K562 (cell line): ENCODE data around the gene PLCL2. TPM values are rescaled to one million over a fixed set of nuclear protein-coding genes. Genes with fewer than 3 reads are reported as not detected.

Experiments used
- ATAC-seq: fragments of 200-7000 bp; cut with Tn5 transposase; 3 replicates; pipeline ENCODE4 v1.9.1; 2020; ENCODE audit warnings: moderate library complexity
- BruUV-seq: library from RNA; stranded (reverse); fragments of 400-500 nt; replicated peaks from 2 replicates; lab custom pipeline; 2021; lab: Mats Ljungman, UMichigan
- CTCF ChIA-PET: fragments of 300-600 bp; formaldehyde crosslinking; extraction: SDS; loops from one replicate; lab custom pipeline; 2021; ENCODE audit warnings: low intra/inter-chr PET ratio; lab: Yijun Ruan, JAX
- POLR2A ChIA-PET: fragments of 300-600, 350-650 bp; sonication (Branson Sonifier 250); formaldehyde crosslinking; extraction: SDS; loops from one replicate; lab custom pipeline; 2021; ENCODE audit warnings: antibody characterized with exemption, inconsistent platforms; lab: Yijun Ruan, JAX
- DNase-seq, 4 experiments: peaks; one replicate each; pipeline versions ENCODE4 v3.0.0 to v3.0.0-alpha.2; 2011 to 2018; ENCODE audit warnings: low spot score in 3 of 4, mixed read lengths in 3 of 4; ENCODE audit errors: extremely low read depth in 1 of 4
- FAIRE-seq: peaks from 2 replicates; lab custom pipeline; 2011; peaks lifted over from hg19 to GRCh38; lab: Jason Lieb, UNC
- H2AFZ ChIP-seq: 2 replicates; pipeline ENCODE4 v1.6.0; 2011; ENCODE audit warnings: low read depth, low read length, control low read depth, inconsistent platforms
- H3K27ac ChIP-seq: fragments of 200-600 bp; 3 replicates; pipeline ENCODE4 v1.8.0; 2011; ENCODE audit warnings: low read depth, mild to moderate bottlenecking, control low read depth, inconsistent platforms, low read length, moderate library complexity, mixed read lengths; ENCODE audit errors: extremely low read depth
- H3K27me3 ChIP-seq, 2 experiments: fragments of 300-600 bp in 1 of 2; 2 replicates in 1 of 2; 3 replicates in 1 of 2; pipeline versions ENCODE4 v1.6.0 to v1.8.0; 2011; ENCODE audit warnings: inconsistent platforms in 2 of 2, low read length in 2 of 2, mild to moderate bottlenecking in 1 of 2, mixed read lengths in 1 of 2, moderate library complexity in 1 of 2; ENCODE audit not compliant: control insufficient read depth in 2 of 2, insufficient read depth in 2 of 2
- H3K36me3 ChIP-seq: fragments of 300-600 bp; 3 replicates; pipeline ENCODE4 v1.8.0; 2011; ENCODE audit warnings: mild to moderate bottlenecking, low read length, inconsistent platforms; ENCODE audit not compliant: control insufficient read depth, insufficient read depth
- H3K4me1 ChIP-seq, 2 experiments: fragments of 200-600 bp in 1 of 2; replicated peaks in 1 of 2; 2 replicates in 1 of 2; 3 replicates in 1 of 2; pipeline versions ENCODE4 v1.5.1 to v1.8.0; 2011; ENCODE audit warnings: inconsistent platforms in 2 of 2, low read length in 2 of 2, mild to moderate bottlenecking in 1 of 2, mixed read lengths in 1 of 2, moderate library complexity in 1 of 2; ENCODE audit not compliant: control insufficient read depth in 2 of 2, insufficient read depth in 2 of 2
- H3K4me2 ChIP-seq: 2 replicates; pipeline ENCODE4 v1.6.1; 2011; ENCODE audit warnings: low read length, control low read depth, inconsistent platforms, mixed read lengths; ENCODE audit not compliant: insufficient read depth
- H3K4me3 ChIP-seq: fragments of 200-600 bp; sonication (generic), shearing (Covaris generic); 2 replicates; pipeline ENCODE4 v1.5.1; 2016; ENCODE audit warnings: control low read depth, inconsistent platforms
- H3K79me2 ChIP-seq: fragments of 200-600 bp; 3 replicates; pipeline ENCODE4 v1.8.0; 2011; ENCODE audit warnings: low read length, inconsistent platforms; ENCODE audit not compliant: control insufficient read depth, insufficient read depth
- H3K9ac ChIP-seq, 2 experiments: 2 replicates each; pipeline versions ENCODE4 v1.6.0 to v1.6.1; 2011; ENCODE audit warnings: low read depth in 2 of 2, low read length in 2 of 2, control low read depth in 1 of 2, inconsistent platforms in 1 of 2, mild to moderate bottlenecking in 1 of 2, mixed read lengths in 1 of 2; ENCODE audit not compliant: insufficient read depth in 1 of 2
- H3K9me1 ChIP-seq: one replicate; pipeline ENCODE4 v1.6.0; 2011; ENCODE audit warnings: inconsistent platforms, mild to moderate bottlenecking, low read length, moderate library complexity; ENCODE audit not compliant: control insufficient read depth, insufficient read depth
- H3K9me3 ChIP-seq: replicated peaks from 2 replicates; pipeline ENCODE4 v1.5.1; 2011; ENCODE audit warnings: low read depth, low read length, inconsistent platforms; ENCODE audit not compliant: control insufficient read depth, insufficient read depth
- H4K20me1 ChIP-seq: replicated peaks from 2 replicates; pipeline ENCODE4 v1.6.1; 2011; ENCODE audit warnings: low read length, inconsistent platforms, mixed read lengths; ENCODE audit not compliant: control insufficient read depth, insufficient read depth
- BCL6 ChIP-seq: fragments of 250-450 bp; sonication (Bioruptor Pico); IDR thresholded peaks from 2 replicates; pipeline ENCODE4 v1.4.0; 2020
- CBX2 ChIP-seq: fragments of 200-600 bp; sonication (generic); IDR thresholded peaks from one replicate; pipeline ENCODE4 v1.6.1; 2012; ENCODE audit warnings: mild to moderate bottlenecking, low read length, inconsistent platforms; ENCODE audit not compliant: insufficient read depth, poor library complexity, severe bottlenecking
- CHAMP1 ChIP-seq: fragments of 450-650 bp; IDR thresholded peaks from 2 replicates; pipeline ENCODE4 v1.6.1; 2016; ENCODE audit warnings: mild to moderate bottlenecking
- CTCFL ChIP-seq: IDR thresholded peaks from 2 replicates; pipeline ENCODE4 v1.6.1; 2011; ENCODE audit warnings: borderline replicate concordance, low read depth, mild to moderate bottlenecking, moderate library complexity, low read length; ENCODE audit not compliant: insufficient read depth, poor library complexity, severe bottlenecking
- KDM5B ChIP-seq: fragments of 200-600 bp; sonication (generic); IDR thresholded peaks from 2 replicates; pipeline ENCODE4 v1.6.1; 2012; ENCODE audit warnings: low read depth, mild to moderate bottlenecking, moderate library complexity, low read length, control low read depth, inconsistent platforms; ENCODE audit not compliant: insufficient replicate concordance
- MYNN ChIP-seq, 2 experiments: sonication (generic); formaldehyde crosslinking in 1 of 2; IDR thresholded peaks; 2 replicates each; pipeline versions ENCODE4 v1.5.0 to v1.6.1; 2016 to 2020; ENCODE audit warnings: antibody characterized with exemption in 1 of 2, missing genetic modification reagents in 1 of 2
- THRAP3 ChIP-seq: fragments of 450-650 bp; IDR thresholded peaks from 2 replicates; pipeline ENCODE4 v1.6.1; 2016; ENCODE audit warnings: mild to moderate bottlenecking, inconsistent platforms, borderline replicate concordance
- U2AF1 ChIP-seq: fragments of 200-400 bp; formaldehyde crosslinking; optimal IDR thresholded peaks from 2 replicates; pipeline ENCODE3; 2017; ENCODE audit warnings: mild to moderate bottlenecking, low read depth, low read length, moderate library complexity
- ZNF668 ChIP-seq: fragments of 250-450 bp; sonication (Bioruptor Pico); IDR thresholded peaks from 2 replicates; pipeline ENCODE4 v1.8.0; 2022; ENCODE audit warnings: mild to moderate bottlenecking, inconsistent platforms
- ZNF717 ChIP-seq: fragments of 250-450 bp; sonication (Bioruptor Pico); IDR thresholded peaks from 2 replicates; pipeline ENCODE4 v1.5.0; 2021
- WGBS: fragments of 100-300 bp; shearing (Covaris generic); methylation state at CpG from one replicate; pipeline ENCODE4 v1.1.6; 2016; ENCODE audit warnings: low coverage, mixed read lengths; ENCODE audit not compliant: insufficient coverage; ENCODE audit errors: missing lambda C conversion rate; 5-methylcytosine and 5-hydroxymethylcytosine counted together
- in situ Hi-C: fragments of 300-500 bp; cut with MboI; formaldehyde crosslinking; loops from 4 replicates; pipeline ENCODE4 v1.15.0; 2018; ENCODE audit warnings: inconsistent platforms, mixed read lengths
- intact Hi-C: fragments of 100-400 bp; cut with micrococcal nuclease; formaldehyde crosslinking; loops from 2 replicates; pipeline ENCODE4 v1.14.2; 2022
- polyA plus RNA-seq, 8 experiments: library from polyadenylated mRNA; depleted of rRNA in 4 of 8; stranded (reverse) in 5 of 8; unstranded in 3 of 8; fragments of >200 nt; fragmentation: Nextera tagmentation in 2 of 8; fragmentation: Illumina TruSeq in 1 of 8; extraction: Ambion mirVana in 2 of 8; extraction: Trizol in 1 of 8; gene quantifications; 2 replicates each; pipeline versions ENCODE4 v1.2.1 to v1.2.3, GENCODE V29; 2011 to 2014; ENCODE audit warnings: inconsistent platforms in 1 of 8, missing spikeins in 1 of 8
- total RNA-seq, 7 experiments: library from RNA; depleted of rRNA in 6 of 7; stranded (reverse); fragments of >200 nt in 6 of 7; fragmentation: Illumina TruSeq in 2 of 7; extraction: Trizol in 2 of 7; gene quantifications; 2 replicates each; pipeline versions ENCODE4 v1.2.1 to v1.2.3, GENCODE V29; 2011 to 2021; ENCODE audit warnings: low replicate concordance in 1 of 7

The PLCL2 gene
- total and polyA plus RNA-seq, 9 of the 15 experiments (the other 6 are each of a cell fraction or from before 2014, with no cell fraction given): 0.03 to 0.18 (median 0.11) TPM; not detected in 2

GRCh38 chr3:16846373-16847080, 38.2 kb upstream of the PLCL2 start:
- POLR2A ChIA-PET: no interaction called here
- no TSS peak for BruUV-seq

More at GRCh38 chr3:16846373-16847080, 38.2 kb upstream of the PLCL2 start:
- H4K20me1 ChIP-seq: no peaks in the 10 kb centered on the region
- no peaks in the 10 kb centered on the region for H3K9me1 ChIP-seq
- H3K27me3 ChIP-seq: peaks cover 2 to 15% of the 10 kb centered on the region in 2 experiments; a peak in 3 of 5 replicates
- in situ Hi-C loops: no loop called here
- no peak overlapping the region for H3K4me3 ChIP-seq
- no peaks in the 10 kb centered on the region for H3K4me1 ChIP-seq
- no peaks in the 10 kb centered on the region for H3K9me3 ChIP-seq
- CTCF ChIA-PET: no interaction called here
- FAIRE-seq (no peak), ATAC-seq (no peak), DNase-seq (no peak)
- H3K9ac ChIP-seq: no peak overlapping the region
- intact Hi-C loops: no loop called here
- H2AFZ ChIP-seq: no peak overlapping the region
- no peak for TF ChIP-seq CHAMP1
- TF ChIP-seq ZNF717: no peak
- no peak for TF ChIP-seq MYNN (IDR thresholded peaks at IDR 0.05)
- TF ChIP-seq MYNN (CRISPR knock-in tag; IDR thresholded peaks at IDR 0.05): no peak
- TF ChIP-seq THRAP3: no peak
- TF ChIP-seq KDM5B: no peak
- no peak for TF ChIP-seq ZNF668 (CRISPR knock-in tag)
- no peak for TF ChIP-seq U2AF1
- no peak for TF ChIP-seq CTCFL
- TF ChIP-seq CBX2: no peak
- no peak for TF ChIP-seq BCL6 (CRISPR knock-in tag)
- H3K4me2 ChIP-seq: no peak overlapping the region
- no peaks in the 10 kb centered on the region for H3K79me2 ChIP-seq
- H3K27ac ChIP-seq: no peak overlapping the region
- no peaks in the 10 kb centered on the region for H3K36me3 ChIP-seq
- WGBS: 2% methylated on average over 5 of the region's 5 CpGs
